ENCODE measurements around the gene PPFIA2. TPM values are rescaled to one million over a fixed set of nuclear protein-coding genes. Genes with fewer than 3 reads are reported as not detected.

The PPFIA2 gene
- polyA plus RNA-seq, 1 of the 3 experiments (the other 2 are of a cell fraction) = not detected

- DNase-seq = peak; percentile 15
- Histone ChIP-seq H3F3A (replicated peaks; ENCODE audit: insufficient read depth) (no peaks in the 10 kb centered on the region), H4K20me1 (ENCODE audit: insufficient read depth) (no peaks in the 10 kb centered on the region), H3K27ac (ENCODE audit: low read depth in 2 of 2, low read length in 1 of 2) (no peak overlapping the region), H3K4me3 (ENCODE audit: low read depth in 2 of 2, low read length in 1 of 2) (peak overlapping the region in 1 of 2 experiments; percentile 26; a peak in 3 of 4 replicates), H3K4me2 (peak overlapping the region; percentile 45; the same call in 1 of the 2 replicates), H3K9me2 (no peaks in the 10 kb centered on the region), H3K4me1 (ENCODE audit: control insufficient read depth in 1 of 2, insufficient read depth in 2 of 2, low read depth in 1 of 2, low read length in 1 of 2) (no peaks in the 10 kb centered on the region; a peak in 1 of 4 replicates), H3K79me2 (ENCODE audit: insufficient read depth) (no peaks in the 10 kb centered on the region), H3K27me3 (ENCODE audit: insufficient read depth) (no peaks in the 10 kb centered on the region), H3K9me3 (no peaks in the 10 kb centered on the region), H3K9ac (no peak overlapping the region), H3K36me3 (replicated peaks in 1 of 2; ENCODE audit: control insufficient read depth in 1 of 2, insufficient read depth in 2 of 2, low read length in 1 of 2) (no peaks in the 10 kb centered on the region), H2AFZ (ENCODE audit: low read depth) (peak overlapping the region; percentile 66; the same call in 1 of the 2 replicates)
- ChIA-PET POLR2A (no interaction called here), CTCF (interaction anchor here (0.9 to 2.0 kb wide), 8 partner anchors 10 to 719 kb away, joined by 3 to 13 read pairs (median 4); no protein-coding TSS in a partner anchor)
- no peak for TF ChIP-seq FOXM1 (IDR thresholded peaks at IDR 0.05; ENCODE audit: low read depth)
- TF ChIP-seq NFIC (IDR thresholded peaks at IDR 0.05; ENCODE audit: borderline replicate concordance) = no peak
- TF ChIP-seq, protein P1, sequence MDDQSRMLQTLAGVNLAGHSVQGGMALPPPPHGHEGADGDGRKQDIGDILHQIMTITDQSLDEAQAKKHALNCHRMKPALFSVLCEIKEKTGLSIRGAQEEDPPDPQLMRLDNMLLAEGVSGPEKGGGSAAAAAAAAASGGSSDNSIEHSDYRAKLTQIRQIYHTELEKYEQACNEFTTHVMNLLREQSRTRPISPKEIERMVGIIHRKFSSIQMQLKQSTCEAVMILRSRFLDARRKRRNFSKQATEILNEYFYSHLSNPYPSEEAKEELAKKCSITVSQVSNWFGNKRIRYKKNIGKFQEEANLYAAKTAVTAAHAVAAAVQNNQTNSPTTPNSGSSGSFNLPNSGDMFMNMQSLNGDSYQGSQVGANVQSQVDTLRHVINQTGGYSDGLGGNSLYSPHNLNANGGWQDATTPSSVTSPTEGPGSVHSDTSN (IDR thresholded peaks at IDR 0.05) = no peak
- TF ChIP-seq ZBTB33 (IDR thresholded peaks at IDR 0.05; ENCODE audit: borderline replicate concordance, low read depth) = no peak
- TF ChIP-seq GABPA (IDR thresholded peaks at IDR 0.05; ENCODE audit: low read depth) = no peak
- no peak for TF ChIP-seq IRF3 (IDR thresholded peaks at IDR 0.05; ENCODE audit: low read depth, low read length)
- TF ChIP-seq, protein P2, sequence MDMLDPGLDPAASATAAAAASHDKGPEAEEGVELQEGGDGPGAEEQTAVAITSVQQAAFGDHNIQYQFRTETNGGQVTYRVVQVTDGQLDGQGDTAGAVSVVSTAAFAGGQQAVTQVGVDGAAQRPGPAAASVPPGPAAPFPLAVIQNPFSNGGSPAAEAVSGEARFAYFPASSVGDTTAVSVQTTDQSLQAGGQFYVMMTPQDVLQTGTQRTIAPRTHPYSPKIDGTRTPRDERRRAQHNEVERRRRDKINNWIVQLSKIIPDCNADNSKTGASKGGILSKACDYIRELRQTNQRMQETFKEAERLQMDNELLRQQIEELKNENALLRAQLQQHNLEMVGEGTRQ (IDR thresholded peaks at IDR 0.05; ENCODE audit: borderline replicate concordance, low read depth, low read length) = no peak
- no peak for TF ChIP-seq EP300 (IDR thresholded peaks at IDR 0.05; ENCODE audit: borderline replicate concordance in 1 of 2, low read depth in 1 of 2, low read length in 1 of 2)
- no peak for TF ChIP-seq MEF2A (IDR thresholded peaks at IDR 0.05; ENCODE audit: borderline replicate concordance, low read depth)
- no peak for TF ChIP-seq EZH2phosphoT487 (IDR thresholded peaks at IDR 0.05; ENCODE audit: borderline replicate concordance, low read depth)
- TF ChIP-seq, protein P3, sequence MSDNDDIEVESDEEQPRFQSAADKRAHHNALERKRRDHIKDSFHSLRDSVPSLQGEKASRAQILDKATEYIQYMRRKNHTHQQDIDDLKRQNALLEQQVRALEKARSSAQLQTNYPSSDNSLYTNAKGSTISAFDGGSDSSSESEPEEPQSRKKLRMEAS (IDR thresholded peaks at IDR 0.05; ENCODE audit: low read depth) = no peak
- TF ChIP-seq SIN3A (IDR thresholded peaks at IDR 0.05; ENCODE audit: borderline replicate concordance, low read depth, low read length) = no peak
- TF ChIP-seq ELF1 (IDR thresholded peaks at IDR 0.05) = no peak
- TF ChIP-seq JUND (IDR thresholded peaks at IDR 0.05) = no peak
- peak; percentile 42 for TF ChIP-seq RAD21 (IDR thresholded peaks at IDR 0.05; ENCODE audit: low read length)
- TF ChIP-seq TAF1 (IDR thresholded peaks at IDR 0.05; ENCODE audit: borderline replicate concordance, low read depth, low read length) = no peak
- TF ChIP-seq RXRA (IDR thresholded peaks at IDR 0.05; ENCODE audit: borderline replicate concordance, low read depth) = no peak
- peak; percentile 31; the same call in 1 of the 2 replicates for TF ChIP-seq SMC3 (IDR thresholded peaks at IDR 0.05; ENCODE audit: low read depth, low read length)
- TF ChIP-seq FOSL2 (IDR thresholded peaks at IDR 0.05; ENCODE audit: borderline replicate concordance, low read depth) = no peak
- TF ChIP-seq GATA2 (CRISPR knock-in tag; IDR thresholded peaks at IDR 0.05) = no peak
- no peak for TF ChIP-seq TCF12 (IDR thresholded peaks at IDR 0.05)
- no peak for TF ChIP-seq YY1 (IDR thresholded peaks at IDR 0.05; ENCODE audit: low read depth)
- TF ChIP-seq NRF1 (IDR thresholded peaks at IDR 0.05; ENCODE audit: low read depth, low read length) = no peak
- TF ChIP-seq CTCF (IDR thresholded peaks at IDR 0.05) = peak; percentile 53
- 27% methylated on average over 12 of the region's 18 CpGs for WGBS (ENCODE audit: low lambda C conversion rate)
These were observed 147.9 kb downstream of the PPFIA2 start for GRCh38 chr12:81610955-81611889.
